Heart right ventricle (tissue), 16 donors: Measurements from ENCODE around the gene MYO5B. TPM values are rescaled to one million over a fixed set of nuclear protein-coding genes. Genes with fewer than 3 reads are reported as not detected.
A peak's percentile ranks its signal among the peaks of the same experiment; 100 is the strongest.

Source experiments
- ATAC-seq, 8 donors: fragments of 200-7000 bp; cut with Tn5 transposase; one replicate each; pipeline ENCODE4 v1.9.1; 2020; ENCODE audit warnings: mild to moderate bottlenecking in 8 of 8, moderate library complexity in 8 of 8, moderate number of reproducible peaks in 1 of 8
- DNase-seq, 2 donors: peaks; one replicate each; pipeline ENCODE4 v3.0.0-alpha.2; 2020
- H3K27ac ChIP-seq, 10 donors: fragments of 200-600 bp; sonication (generic) in 2 of 10; one replicate each; pipeline versions ENCODE4 v1.5.0 to v1.8.0; 2020 to 2022; ENCODE audit warnings: mild to moderate bottlenecking in 3 of 10
- H3K27me3 ChIP-seq, 7 donors: fragments of 200-600 bp; one replicate each; pipeline ENCODE4 v1.8.0; 2021 to 2022; ENCODE audit warnings: mild to moderate bottlenecking in 2 of 7
- H3K36me3 ChIP-seq, 9 donors: fragments of 200-600 bp; sonication (generic) in 1 of 9; one replicate each; pipeline versions ENCODE4 v1.5.0 to v1.8.0; 2020 to 2022; ENCODE audit warnings: mild to moderate bottlenecking in 2 of 9
- H3K4me1 ChIP-seq, 9 donors: fragments of 200-600 bp; sonication (generic) in 1 of 9; one replicate each; pipeline versions ENCODE4 v1.5.0 to v1.8.0; 2020 to 2022; ENCODE audit warnings: mild to moderate bottlenecking in 4 of 9
- H3K4me3 ChIP-seq, 10 donors: fragments of 200-600 bp; sonication (generic) in 2 of 10; one replicate each; pipeline versions ENCODE4 v1.5.0 to v1.8.0; 2020 to 2022; ENCODE audit warnings: mild to moderate bottlenecking in 7 of 10, moderate library complexity in 2 of 10
- H3K9me3 ChIP-seq, 11 donors: fragments of 200-600 bp in 10 of 11; sonication (generic) in 2 of 11; one replicate each; pipeline versions ENCODE4 v1.5.0 to v1.8.0; 2013 to 2022; ENCODE audit warnings: mild to moderate bottlenecking in 2 of 11, control low read depth in 1 of 11, moderate library complexity in 1 of 11
- CTCF ChIP-seq, 9 donors: fragments of 200-600 bp; sonication (generic) in 2 of 9; IDR thresholded peaks; one replicate each; pipeline versions ENCODE4 v1.5.0 to v1.8.0; 2021 to 2022; ENCODE audit warnings: antibody characterized with exemption in 9 of 9, mild to moderate bottlenecking in 5 of 9, moderate library complexity in 1 of 9
- WGBS, 2 donors: extraction: QIAGEN DNeasy Blood & Tissue Kit; methylation state at CpG; one replicate each; pipeline ENCODE4 v1.1.7; 2013; ENCODE audit warnings: inconsistent platforms in 1 of 2; 5-methylcytosine and 5-hydroxymethylcytosine counted together
- intact Hi-C, 10 donors: fragments of 100-400 bp; cut with DNase I; formaldehyde crosslinking; loops; one replicate each; pipeline versions ENCODE4 v1.11.1 to v1.14.2; 2022
- polyA plus RNA-seq, 2 donors: library from polyadenylated mRNA; stranded (reverse); fragments of 200-250 nt; gene quantifications; one replicate each; pipeline ENCODE4 v1.2.3, GENCODE V29; 2013
- total RNA-seq, 10 donors: library from RNA; stranded (reverse); fragmentation: NEBNext Ultra II Directional in 3 of 10; extraction: Animal tissue kit (Norgen Biotek cat#: 25700) in 3 of 10; gene quantifications; one replicate each; pipeline versions ENCODE4 v1.2.1 to v1.2.4, GENCODE V29; 2021 to 2023
- donor health status: Arrhythmogenic right ventricular cardiomyopathy.
- donor health status: ischemic (EF 13 %, LVEDD 7.1; RV severe dilation, severe dysfunction).
- donor health status: healthy with polysubstance abuse.
- donor health status: DM: no; HTN: yes; CAD: no.
- donor health status: DM: no; HTN: no; CAD: no.
- donor health status: ischemic (EF 25% LVEDD 6.9; RV normal size, moderate dysfunction).
- donor health status: ischemic (EF 25% LVEDD 5.7; RV mildly dilated, moderate dysfunction).
- donor health status: healthy.
- donor health status: DM: yes; HTN: yes; CAD: no.
- donor health status: Ischemic cardiomyopathy.
- donor health status: ischemic (EF 35%, LVEDD 5.7; RV mildly dilated, moderate dysfunction).
- donor health status: nonischemic (EF 11% LVEDD 7.7; RV severe dilation, severe dysfunction).
- donor health status: DM: yes; HTN: yes; CAD: no.
- donor health status: PGD.
- donor health status: ischemic (EF 29% LVEDD 5.4; RV normal size, mild dysfunction).
- donor health status: nonischemic (EF 23%, LVEDD 6.1; RV moderate dilation, normal function).

Gene MYO5B
- total and polyA plus RNA-seq, 12 donors: 0.20 to 3.7 (median 0.93) TPM

- Histone ChIP-seq H3K4me1 (peaks cover 0 to 6% (median 0%) of the 10 kb centered on the region in 9 donors), H3K4me3 (no peak overlapping the region), H3K36me3 (no peaks in the 10 kb centered on the region), H3K9me3 (no peaks in the 10 kb centered on the region), H3K27ac (no peak overlapping the region), H3K27me3 (peaks cover 0 to 26% (median 4%) of the 10 kb centered on the region in 7 donors)
- WGBS, 2 donors: 75 to 86% methylated on average over 4 of the region's 4 CpGs
- TF ChIP-seq CTCF (IDR thresholded peaks at IDR 0.05): no peak
- intact Hi-C loops: loop anchor here in 1 of 10 donors (10.0 kb wide), 1 partner anchor 47 kb away; no protein-coding TSS in a partner anchor
- no peak for DNase-seq
- no peak for ATAC-seq
Observed at GRCh38 chr18:49848115-49848514, 346.8 kb downstream of the MYO5B start.

GRCh38 chr18:49847524-49847923, 347.4 kb downstream of the MYO5B start:
- H3K4me1 ChIP-seq: peaks cover 0 to 6% (median 0%) of the 10 kb centered on the region in 9 donors
- H3K27me3 ChIP-seq: peaks cover 0 to 26% (median 4%) of the 10 kb centered on the region in 7 donors
- DNase-seq (no peak), ATAC-seq (no peak)
- no peak overlapping the region for H3K27ac ChIP-seq
- no peak for TF ChIP-seq CTCF (IDR thresholded peaks at IDR 0.05)
- H3K4me3 ChIP-seq: no peak overlapping the region
- no peaks in the 10 kb centered on the region for H3K9me3 ChIP-seq
- WGBS, 2 donors: 89 to 90% methylated on average over 8 of the region's 8 CpGs
- H3K36me3 ChIP-seq: no peaks in the 10 kb centered on the region
- intact Hi-C loops: loop anchor here in 1 of 10 donors (10.0 kb wide), 1 partner anchor 47 kb away; no protein-coding TSS in a partner anchor

- Histone ChIP-seq H3K27me3 (peaks cover 0 to 26% (median 4%) of the 10 kb centered on the region in 7 donors), H3K9me3 (no peaks in the 10 kb centered on the region), H3K36me3 (no peaks in the 10 kb centered on the region), H3K4me1 (peaks cover 0 to 6% (median 0%) of the 10 kb centered on the region in 9 donors), H3K4me3 (no peak overlapping the region), H3K27ac (peak overlapping the region in 1 of 10 donors; percentile 39)
- no peak for DNase-seq
- WGBS, 2 donors: 61 to 70% methylated on average over 10 of the region's 10 CpGs
- no peak for ATAC-seq
- no peak for TF ChIP-seq CTCF (IDR thresholded peaks at IDR 0.05)
- intact Hi-C loops: loop anchor here in 1 of 10 donors (10.0 kb wide), 1 partner anchor 48 kb away; no protein-coding TSS in a partner anchor
Observed at GRCh38 chr18:49846718-49847470, 348.1 kb downstream of the MYO5B start.

- DNase-seq (peak in 1 of 2 donors; percentile 29), ATAC-seq (peak in 7 of 8 donors; percentile 9 to 61 (median 45))
- Histone ChIP-seq H3K4me1 (peaks cover 0 to 6% (median 0%) of the 10 kb centered on the region in 9 donors), H3K27ac (peak overlapping the region in 1 of 10 donors; percentile 39), H3K36me3 (no peaks in the 10 kb centered on the region), H3K27me3 (peaks cover 0 to 26% (median 4%) of the 10 kb centered on the region in 7 donors), H3K4me3 (no peak overlapping the region), H3K9me3 (no peaks in the 10 kb centered on the region)
- intact Hi-C loops: loop anchor here in 1 of 10 donors (10.0 kb wide), 1 partner anchor 48 kb away; no protein-coding TSS in a partner anchor
- WGBS, 2 donors: 55 to 68% methylated on average over 5 of the region's 5 CpGs
- no peak for TF ChIP-seq CTCF (IDR thresholded peaks at IDR 0.05)
Observed at GRCh38 chr18:49846361-49846662, 348.6 kb downstream of the MYO5B start.
